ENCODE results near the gene SUOX.
"Not testable (repeated sequence)": the region's sequence is repeated elsewhere in the genome, so short reads cannot be mapped to it uniquely, and the experiment has no call there.

SUOX gene

GRCh38 chr12:56028511-56029165 lies 31.6 kb downstream of the SUOX start:
- DNase-seq = no peak

GRCh38 chr12:56029166-56029519 lies 32.1 kb downstream of the SUOX start:
- no peak for DNase-seq

- DNase-seq = peak in 1 of 2 experiments; percentile 53
Observed at GRCh38 chr12:56029666-56030293, 32.7 kb downstream of the SUOX start.

GRCh38 chr12:56031987-56032386 lies 34.9 kb downstream of the SUOX start:
- DNase-seq = no peak

- no peak for DNase-seq
Observed at GRCh38 chr12:56034586-56035332, 37.7 kb downstream of the SUOX start.

- no peak for DNase-seq
Observed at GRCh38 chr12:56037161-56037560, 40.1 kb downstream of the SUOX start.

- no peak for DNase-seq
Observed at GRCh38 chr12:56038022-56038655, 41.1 kb downstream of the SUOX start.

GRCh38 chr12:56040151-56040550 lies 43.1 kb downstream of the SUOX start:
- no peak for DNase-seq

GRCh38 chr12:56040963-56041551 lies 44.0 kb downstream of the SUOX start:
- DNase-seq = no peak

GRCh38 chr12:56041552-56042429 lies 44.7 kb downstream of the SUOX start, which contains the start of gene RPS26:
Gene RPS26 (plus strand): TSS chr12:56041918. CDS start chr12:56042167, 249 bp downstream.
- DNase-seq = peak; percentile 97 to 99

GRCh38 chr12:56042430-56042813 lies 45.3 kb downstream of the SUOX start:
- not testable (repeated sequence) for DNase-seq

- no peak for DNase-seq
Observed at GRCh38 chr12:56042843-56043242, 45.8 kb downstream of the SUOX start.

GRCh38 chr12:56046027-56046780 lies 49.1 kb downstream of the SUOX start:
- DNase-seq = no peak

GRCh38 chr12:56053407-56053893 lies 56.4 kb downstream of the SUOX start:
- no peak for DNase-seq
